OCI-LY7 (cell line): ENCODE data around the gene C3orf18.

ENCODE experiments used
- CTCF ChIP-seq: fragments of 200-600 bp; sonication (generic); conservative IDR thresholded peaks from 2 replicates; pipeline ENCODE4 v1.5.1; 2014; ENCODE audit warnings: mild to moderate bottlenecking, antibody characterized with exemption, low read length, moderate library complexity, mixed read lengths
- EZH2phosphoT487 ChIP-seq: fragments of 200-600 bp; sonication (generic); IDR thresholded peaks from 2 replicates; pipeline ENCODE4 v1.6.1; 2018; ENCODE audit warnings: low read depth, borderline replicate concordance, mild to moderate bottlenecking, mixed run types, antibody characterized with exemption, low read length, moderate library complexity, mixed read lengths

- TF ChIP-seq CTCF (no peak), EZH2phosphoT487 (no peak)
Observed at GRCh38 chr3:50551054-50551659, 16.4 kb downstream of the C3orf18 start.
